Hepatocyte (in vitro differentiated cells): ENCODE data around the gene TCF7L2. TPM values are rescaled to one million over a fixed set of nuclear protein-coding genes. Genes with fewer than 3 reads are reported as not detected.

ENCODE experiments used
- DNase-seq: peaks from one replicate; pipeline ENCODE4 v3.0.0-alpha.2; 2016; ENCODE audit warnings: low spot score
- H2AFZ ChIP-seq: fragments of 200-600 bp; sonication (generic); 2 replicates; pipeline ENCODE4 v1.6.0; 2016; ENCODE audit warnings: antibody characterized with exemption, mild to moderate bottlenecking
- H3K27ac ChIP-seq: fragments of 200-600 bp; sonication (generic); 2 replicates; pipeline ENCODE4 v1.5.1; 2016; ENCODE audit warnings: mild to moderate bottlenecking
- H3K27me3 ChIP-seq: fragments of 200-600 bp; sonication (generic); 2 replicates; pipeline ENCODE4 v1.6.1; 2016
- H3K36me3 ChIP-seq: fragments of 200-600 bp; sonication (generic); replicated peaks from 2 replicates; pipeline ENCODE4 v1.5.1; 2016; ENCODE audit warnings: low read depth; ENCODE audit not compliant: insufficient read depth
- H3K4me1 ChIP-seq: fragments of 200-600 bp; sonication (generic); 2 replicates; pipeline ENCODE4 v1.5.1; 2016; ENCODE audit warnings: mild to moderate bottlenecking, moderate library complexity; ENCODE audit not compliant: insufficient read depth
- H3K4me2 ChIP-seq: fragments of 200-600 bp; sonication (generic); 2 replicates; pipeline ENCODE4 v1.6.0; 2016
- H3K4me3 ChIP-seq: fragments of 200-600 bp; sonication (generic); 2 replicates; pipeline ENCODE4 v1.5.1; 2016; ENCODE audit warnings: mild to moderate bottlenecking
- H3K79me2 ChIP-seq: fragments of 200-600 bp; sonication (generic); 2 replicates; pipeline ENCODE4 v1.6.0; 2017; ENCODE audit warnings: mild to moderate bottlenecking
- H3K9me2 ChIP-seq: fragments of 200-600 bp; sonication (generic); replicated peaks from 2 replicates; pipeline ENCODE4 v1.6.0; 2017; ENCODE audit warnings: mild to moderate bottlenecking; ENCODE audit not compliant: insufficient read depth
- H3K9me3 ChIP-seq: fragments of 200-600 bp; sonication (generic); 2 replicates; pipeline ENCODE4 v1.5.1; 2016; ENCODE audit warnings: low read depth, mild to moderate bottlenecking
- H4K20me1 ChIP-seq: fragments of 200-600 bp; sonication (generic); 2 replicates; pipeline ENCODE4 v1.6.0; 2016; ENCODE audit warnings: mild to moderate bottlenecking; ENCODE audit not compliant: insufficient read depth, poor library complexity, severe bottlenecking
- EZH2 ChIP-seq: fragments of 200-600 bp; sonication (generic); IDR thresholded peaks from 2 replicates; pipeline ENCODE4 v1.6.1; 2016; ENCODE audit warnings: antibody characterized with exemption, mild to moderate bottlenecking, borderline replicate concordance
- EZH2phosphoT487 ChIP-seq: fragments of 200-600 bp; sonication (generic); IDR thresholded peaks from one replicate; pipeline ENCODE4 v1.6.1; 2018; ENCODE audit warnings: antibody characterized with exemption, mild to moderate bottlenecking, low read depth, moderate library complexity; ENCODE audit not compliant: unreplicated experiment, severe bottlenecking
- WGBS: methylation state at CpG from one replicate; pipeline ENCODE4 v1.1.6; 2016; ENCODE audit warnings: low lambda C conversion rate; ENCODE audit errors: missing lambda C conversion rate; 5-methylcytosine and 5-hydroxymethylcytosine counted together
- polyA plus RNA-seq: library from polyadenylated mRNA; unstranded; fragments of >200 nt; fragmentation: Nextera tagmentation; extraction: Ambion mirVana; gene quantifications from 2 replicates; pipeline ENCODE4 v1.2.1, GENCODE V29; 2016
- total RNA-seq: library from RNA; depleted of rRNA; stranded (reverse); fragments of >200 nt; gene quantifications from 2 replicates; pipeline ENCODE4 v1.2.3, GENCODE V29; 2014
- TF ChIP-seq, protein P1 (sequence below): fragments of 200-600 bp; sonication (generic); IDR thresholded peaks from 2 replicates; pipeline ENCODE4 v1.5.1; 2016; ENCODE audit warnings: antibody characterized with exemption, mild to moderate bottlenecking; ENCODE audit not compliant: poor library complexity

Gene TCF7L2
- total and polyA plus RNA-seq, 2 experiments from 2014 or later = 14.8 to 28.8 TPM

GRCh38 chr10:113126229-113127201 is 176.5 kb downstream of the TCF7L2 start:
- Histone ChIP-seq H3K9me2 (no peaks in the 10 kb centered on the region), H3K27ac (peak overlapping the region; percentile 15), H3K4me1 (peaks cover 8% of the 10 kb centered on the region), H4K20me1 (peaks cover 34% of the 10 kb centered on the region), H3K4me3 (peak overlapping the region; percentile 36), H3K27me3 (no peaks in the 10 kb centered on the region), H3K4me2 (peak overlapping the region; percentile 82), H3K79me2 (peaks cover 95% of the 10 kb centered on the region), H3K9me3 (no peaks in the 10 kb centered on the region), H2AFZ (no peak overlapping the region), H3K36me3 (no peaks in the 10 kb centered on the region)
- TF ChIP-seq EZH2phosphoT487 = no peak
- no peak for TF ChIP-seq EZH2
- TF ChIP-seq, protein P1, sequence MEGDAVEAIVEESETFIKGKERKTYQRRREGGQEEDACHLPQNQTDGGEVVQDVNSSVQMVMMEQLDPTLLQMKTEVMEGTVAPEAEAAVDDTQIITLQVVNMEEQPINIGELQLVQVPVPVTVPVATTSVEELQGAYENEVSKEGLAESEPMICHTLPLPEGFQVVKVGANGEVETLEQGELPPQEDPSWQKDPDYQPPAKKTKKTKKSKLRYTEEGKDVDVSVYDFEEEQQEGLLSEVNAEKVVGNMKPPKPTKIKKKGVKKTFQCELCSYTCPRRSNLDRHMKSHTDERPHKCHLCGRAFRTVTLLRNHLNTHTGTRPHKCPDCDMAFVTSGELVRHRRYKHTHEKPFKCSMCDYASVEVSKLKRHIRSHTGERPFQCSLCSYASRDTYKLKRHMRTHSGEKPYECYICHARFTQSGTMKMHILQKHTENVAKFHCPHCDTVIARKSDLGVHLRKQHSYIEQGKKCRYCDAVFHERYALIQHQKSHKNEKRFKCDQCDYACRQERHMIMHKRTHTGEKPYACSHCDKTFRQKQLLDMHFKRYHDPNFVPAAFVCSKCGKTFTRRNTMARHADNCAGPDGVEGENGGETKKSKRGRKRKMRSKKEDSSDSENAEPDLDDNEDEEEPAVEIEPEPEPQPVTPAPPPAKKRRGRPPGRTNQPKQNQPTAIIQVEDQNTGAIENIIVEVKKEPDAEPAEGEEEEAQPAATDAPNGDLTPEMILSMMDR = peak; percentile 61
- WGBS = 7% methylated on average over 26 of the region's 53 CpGs
- peak; percentile 90 for DNase-seq

DNA sequence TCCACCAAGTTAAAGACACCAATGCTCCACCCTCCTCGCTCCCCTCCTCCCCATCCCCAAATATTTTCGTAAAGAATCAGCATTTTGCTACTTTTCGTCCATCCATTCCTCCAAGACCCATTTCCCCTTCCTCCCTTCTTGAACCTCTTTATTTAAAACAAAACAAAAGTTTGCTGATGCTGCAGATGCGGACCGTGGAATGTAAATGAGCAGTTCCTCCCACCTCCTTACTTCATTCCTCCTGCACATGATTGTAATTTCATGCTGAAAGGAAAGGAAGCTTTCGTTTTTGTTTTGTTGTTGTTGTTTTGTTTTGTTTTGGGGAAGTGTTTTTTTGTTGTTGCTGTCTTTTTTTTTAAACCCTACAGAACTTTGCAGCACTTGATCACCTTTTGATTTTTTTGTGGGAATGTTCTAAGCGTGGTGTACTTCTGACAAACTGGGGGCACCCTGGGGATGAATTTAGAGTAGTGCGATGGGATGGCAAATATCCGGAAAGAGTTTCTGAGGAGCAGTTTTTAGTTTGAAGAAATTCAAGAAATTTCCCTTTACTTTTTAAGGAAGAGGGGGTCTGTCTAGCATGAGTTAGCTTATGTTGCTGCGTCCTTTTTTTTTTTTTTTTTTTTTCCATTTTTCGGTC is 177.3 kb downstream of the TCF7L2 start:
- H3K27me3 ChIP-seq = no peaks in the 10 kb centered on the region
- H3K9me3 ChIP-seq = no peaks in the 10 kb centered on the region
- no peak for DNase-seq
- no peak overlapping the region for H3K4me3 ChIP-seq
- H3K4me1 ChIP-seq = peaks cover 14% of the 10 kb centered on the region
- no peaks in the 10 kb centered on the region for H3K36me3 ChIP-seq
- TF ChIP-seq EZH2phosphoT487 = no peak
- no peak for TF ChIP-seq EZH2
- TF ChIP-seq, protein P1 = no peak
- H3K27ac ChIP-seq = no peak overlapping the region
- peaks cover 42% of the 10 kb centered on the region for H4K20me1 ChIP-seq
- no peak overlapping the region for H2AFZ ChIP-seq
- H3K4me2 ChIP-seq = peak overlapping the region; percentile 82
- 70% methylated on average over 11 of the region's 11 CpGs for WGBS
- H3K9me2 ChIP-seq = no peaks in the 10 kb centered on the region
- H3K79me2 ChIP-seq = peaks cover 95% of the 10 kb centered on the region

DNA sequence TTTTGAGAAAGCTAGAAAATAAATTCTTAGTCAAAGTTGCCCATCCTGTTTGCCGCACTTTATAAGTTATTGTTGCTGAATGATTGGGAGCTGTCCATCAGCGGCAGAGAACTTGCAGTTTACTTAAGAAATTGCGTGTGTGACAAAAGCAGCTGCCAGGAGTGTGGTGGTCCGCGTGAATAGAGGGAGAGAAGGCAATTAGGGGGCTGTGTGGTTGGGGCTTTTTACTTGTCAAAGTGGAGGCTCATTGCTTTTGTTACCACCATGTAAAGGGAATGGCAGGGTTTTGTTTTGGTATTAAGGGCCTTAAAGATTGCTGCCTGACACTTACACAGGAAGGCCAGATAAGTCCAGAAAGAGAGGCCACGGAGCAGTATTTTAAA is 177.8 kb downstream of the TCF7L2 start:
- H2AFZ ChIP-seq = no peak overlapping the region
- TF ChIP-seq, protein P1 = no peak
- TF ChIP-seq EZH2 = no peak
- no peaks in the 10 kb centered on the region for H3K36me3 ChIP-seq
- 81% methylated on average over 6 of the region's 6 CpGs for WGBS
- peaks cover 95% of the 10 kb centered on the region for H3K79me2 ChIP-seq
- peaks cover 18% of the 10 kb centered on the region for H3K4me1 ChIP-seq
- H4K20me1 ChIP-seq = peaks cover 47% of the 10 kb centered on the region
- no peaks in the 10 kb centered on the region for H3K9me2 ChIP-seq
- H3K4me3 ChIP-seq = no peak overlapping the region
- no peaks in the 10 kb centered on the region for H3K9me3 ChIP-seq
- H3K27ac ChIP-seq = no peak overlapping the region
- DNase-seq = no peak
- H3K4me2 ChIP-seq = peak overlapping the region; percentile 82
- H3K27me3 ChIP-seq = no peaks in the 10 kb centered on the region
